GM19467 (cell line): ENCODE data around the gene SLC9A4.

Experiments
- ATAC-seq: cut with Tn5 transposase; IDR thresholded peaks from one replicate; pipeline ENCODE4 v1.9.1; 2021; ENCODE audit warnings: mild to moderate bottlenecking, moderate library complexity; ENCODE audit not compliant: unreplicated experiment

Gene SLC9A4

GRCh38 chr2:102453501-102453900, 19.5 kb upstream of the SLC9A4 start:
- ATAC-seq = no peak

- no peak for ATAC-seq
Measured at GRCh38 chr2:102455061-102455670, 17.9 kb upstream of the SLC9A4 start.

- ATAC-seq = no peak
Measured at GRCh38 chr2:102460467-102460866, 12.6 kb upstream of the SLC9A4 start.

- ATAC-seq = no peak
Measured at GRCh38 chr2:102461188-102461587, 11.8 kb upstream of the SLC9A4 start.

GRCh38 chr2:102463160-102463559, 9.9 kb upstream of the SLC9A4 start:
- ATAC-seq = no peak

GRCh38 chr2:102470168-102470567, 2.9 kb upstream of the SLC9A4 start:
- ATAC-seq = no peak

GRCh38 chr2:102473631-102474030, 605 bp downstream of the SLC9A4 start:
- ATAC-seq = no peak

GRCh38 chr2:102474785-102475184, 1.8 kb downstream of the SLC9A4 start:
- no peak for ATAC-seq

- no peak for ATAC-seq
Measured at GRCh38 chr2:102478686-102479470, 5.9 kb downstream of the SLC9A4 start.

GRCh38 chr2:102480285-102481195, 7.5 kb downstream of the SLC9A4 start:
- ATAC-seq = no peak

GRCh38 chr2:102481931-102482330, 8.9 kb downstream of the SLC9A4 start:
- no peak for ATAC-seq

- no peak for ATAC-seq
Measured at GRCh38 chr2:102483086-102483485, 10.1 kb downstream of the SLC9A4 start.

- no peak for ATAC-seq
Measured at GRCh38 chr2:102484310-102485061, 11.5 kb downstream of the SLC9A4 start.

GRCh38 chr2:102485147-102485785, 12.2 kb downstream of the SLC9A4 start:
- ATAC-seq = no peak

- ATAC-seq = no peak
Measured at GRCh38 chr2:102486941-102487702, 14.1 kb downstream of the SLC9A4 start.

- ATAC-seq = no peak
Measured at GRCh38 chr2:102487761-102488462, 14.9 kb downstream of the SLC9A4 start.

GRCh38 chr2:102489646-102490045, 16.6 kb downstream of the SLC9A4 start:
- no peak for ATAC-seq

GRCh38 chr2:102492006-102492405, 19.0 kb downstream of the SLC9A4 start:
- no peak for ATAC-seq

GRCh38 chr2:102494570-102494969, 21.5 kb downstream of the SLC9A4 start:
- no peak for ATAC-seq
